Tibial nerve (tissue), 3 donors: Measurements from ENCODE around the gene DYNC1I1.

Source experiments
- POLR2A ChIP-seq, 2 donors: fragments of 450-650 bp; IDR thresholded peaks; one replicate each; pipeline ENCODE4 v1.6.1; 2017; ENCODE audit warnings: antibody characterized with exemption in 2 of 2, mild to moderate bottlenecking in 2 of 2, moderate library complexity in 2 of 2
- TF ChIP-seq, protein P1 (sequence below), 5 experiments: fragments of 200-600 bp in 3 of 5; fragments of 450-650 bp in 2 of 5; sonication (generic) in 3 of 5; IDR thresholded peaks; one replicate each; pipeline ENCODE4 v1.5.1; 2016 to 2019; ENCODE audit warnings: antibody characterized with exemption in 5 of 5, mild to moderate bottlenecking in 3 of 5, moderate library complexity in 2 of 5

- TF ChIP-seq, protein P1, sequence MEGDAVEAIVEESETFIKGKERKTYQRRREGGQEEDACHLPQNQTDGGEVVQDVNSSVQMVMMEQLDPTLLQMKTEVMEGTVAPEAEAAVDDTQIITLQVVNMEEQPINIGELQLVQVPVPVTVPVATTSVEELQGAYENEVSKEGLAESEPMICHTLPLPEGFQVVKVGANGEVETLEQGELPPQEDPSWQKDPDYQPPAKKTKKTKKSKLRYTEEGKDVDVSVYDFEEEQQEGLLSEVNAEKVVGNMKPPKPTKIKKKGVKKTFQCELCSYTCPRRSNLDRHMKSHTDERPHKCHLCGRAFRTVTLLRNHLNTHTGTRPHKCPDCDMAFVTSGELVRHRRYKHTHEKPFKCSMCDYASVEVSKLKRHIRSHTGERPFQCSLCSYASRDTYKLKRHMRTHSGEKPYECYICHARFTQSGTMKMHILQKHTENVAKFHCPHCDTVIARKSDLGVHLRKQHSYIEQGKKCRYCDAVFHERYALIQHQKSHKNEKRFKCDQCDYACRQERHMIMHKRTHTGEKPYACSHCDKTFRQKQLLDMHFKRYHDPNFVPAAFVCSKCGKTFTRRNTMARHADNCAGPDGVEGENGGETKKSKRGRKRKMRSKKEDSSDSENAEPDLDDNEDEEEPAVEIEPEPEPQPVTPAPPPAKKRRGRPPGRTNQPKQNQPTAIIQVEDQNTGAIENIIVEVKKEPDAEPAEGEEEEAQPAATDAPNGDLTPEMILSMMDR (IDR thresholded peaks at IDR 0.05), result no peak
- TF ChIP-seq POLR2A (IDR thresholded peaks at IDR 0.05), result no peak
Measured at GRCh38 chr7:95758187-95758586, 14.2 kb upstream of the DYNC1I1 start.
